Measurements from ENCODE around the gene MYO18A.

The MYO18A gene

GRCh38 chr17:29073045-29073444, 107.2 kb downstream of the MYO18A start:
- Histone ChIP-seq H3K27ac (ENCODE audit: low read length) (no peak overlapping the region), H3K4me1 (ENCODE audit: control insufficient read depth, insufficient read depth, low read length) (peaks cover 10% of the 10 kb centered on the region), H3K27me3 (ENCODE audit: control insufficient read depth, insufficient read depth, low read length) (no peaks in the 10 kb centered on the region), H3K36me3 (ENCODE audit: control insufficient read depth, insufficient read depth, low read length) (0 out of 2 replicates have a peak, but pooled peaks cover 3% of the 10 kb centered on the region), H3K4me3 (ENCODE audit: low read length) (no peak overlapping the region), H3K9me3 (ENCODE audit: control insufficient read depth, insufficient read depth, low read length) (no peaks in the 10 kb centered on the region)
- no CpG with 5 or more reads among the region's 2 CpGs for WGBS (ENCODE audit: insufficient coverage, insufficient read length)
- DNase-seq (ENCODE audit: low read depth, low spot score): no peak

- Histone ChIP-seq H3K36me3 (ENCODE audit: control insufficient read depth, insufficient read depth, low read length) (0 out of 2 replicates have a peak, but pooled peaks cover 3% of the 10 kb centered on the region), H3K9me3 (ENCODE audit: control insufficient read depth, insufficient read depth, low read length) (no peaks in the 10 kb centered on the region), H3K4me3 (ENCODE audit: low read length) (no peak overlapping the region), H3K4me1 (ENCODE audit: control insufficient read depth, insufficient read depth, low read length) (peaks cover 6% of the 10 kb centered on the region; the same call in 1 of the 2 replicates), H3K27me3 (ENCODE audit: control insufficient read depth, insufficient read depth, low read length) (no peaks in the 10 kb centered on the region), H3K27ac (ENCODE audit: low read length) (no peak overlapping the region)
- no peak for DNase-seq (ENCODE audit: low read depth, low spot score)
- WGBS (ENCODE audit: insufficient coverage, insufficient read length): no CpG with 5 or more reads among the region's 1 CpG
These were observed 108.9 kb downstream of the MYO18A start for GRCh38 chr17:29071303-29071702.

GRCh38 chr17:29070781-29071180, 109.4 kb downstream of the MYO18A start:
- Histone ChIP-seq H3K4me1 (ENCODE audit: control insufficient read depth, insufficient read depth, low read length) (peaks cover 6% of the 10 kb centered on the region; the same call in 1 of the 2 replicates), H3K27ac (ENCODE audit: low read length) (no peak overlapping the region), H3K4me3 (ENCODE audit: low read length) (no peak overlapping the region), H3K36me3 (ENCODE audit: control insufficient read depth, insufficient read depth, low read length) (0 out of 2 replicates have a peak, but pooled peaks cover 3% of the 10 kb centered on the region), H3K27me3 (ENCODE audit: control insufficient read depth, insufficient read depth, low read length) (no peaks in the 10 kb centered on the region), H3K9me3 (ENCODE audit: control insufficient read depth, insufficient read depth, low read length) (no peaks in the 10 kb centered on the region)
- DNase-seq (ENCODE audit: low read depth, low spot score): no peak
- WGBS (ENCODE audit: insufficient coverage, insufficient read length): no CpG with 5 or more reads among the region's 9 CpGs

- no peak for DNase-seq (ENCODE audit: low read depth, low spot score)
- no peaks in the 10 kb centered on the region for H3K27me3 ChIP-seq (ENCODE audit: control insufficient read depth, insufficient read depth, low read length)
- no peak overlapping the region for H3K4me3 ChIP-seq (ENCODE audit: low read length)
- H3K4me1 ChIP-seq (ENCODE audit: control insufficient read depth, insufficient read depth, low read length): peaks cover 6% of the 10 kb centered on the region; the same call in 1 of the 2 replicates
- no peaks in the 10 kb centered on the region for H3K9me3 ChIP-seq (ENCODE audit: control insufficient read depth, insufficient read depth, low read length)
- no CpG with 5 or more reads among the region's 10 CpGs for WGBS (ENCODE audit: insufficient coverage, insufficient read length)
- 0 out of 2 replicates have a peak, but pooled peaks cover 3% of the 10 kb centered on the region for H3K36me3 ChIP-seq (ENCODE audit: control insufficient read depth, insufficient read depth, low read length)
- no peak overlapping the region for H3K27ac ChIP-seq (ENCODE audit: low read length)
These were observed 109.9 kb downstream of the MYO18A start for GRCh38 chr17:29070308-29070707.

GRCh38 chr17:29069526-29070041, 110.6 kb downstream of the MYO18A start:
- 0 out of 2 replicates have a peak, but pooled peaks cover 1% of the 10 kb centered on the region for H3K36me3 ChIP-seq (ENCODE audit: control insufficient read depth, insufficient read depth, low read length)
- no peak overlapping the region for H3K27ac ChIP-seq (ENCODE audit: low read length)
- no peaks in the 10 kb centered on the region for H3K9me3 ChIP-seq (ENCODE audit: control insufficient read depth, insufficient read depth, low read length)
- peak; percentile 37 for DNase-seq (ENCODE audit: low read depth, low spot score)
- no peaks in the 10 kb centered on the region for H3K27me3 ChIP-seq (ENCODE audit: control insufficient read depth, insufficient read depth, low read length)
- peaks cover 6% of the 10 kb centered on the region; the same call in 1 of the 2 replicates for H3K4me1 ChIP-seq (ENCODE audit: control insufficient read depth, insufficient read depth, low read length)
- no CpG with 5 or more reads among the region's 19 CpGs for WGBS (ENCODE audit: insufficient coverage, insufficient read length)
- no peak overlapping the region for H3K4me3 ChIP-seq (ENCODE audit: low read length)

GRCh38 chr17:29068818-29069217, 111.4 kb downstream of the MYO18A start:
- DNase-seq (ENCODE audit: low read depth, low spot score): no peak
- Histone ChIP-seq H3K4me3 (ENCODE audit: low read length) (no peak overlapping the region), H3K27ac (ENCODE audit: low read length) (no peak overlapping the region), H3K36me3 (ENCODE audit: control insufficient read depth, insufficient read depth, low read length) (no peaks in the 10 kb centered on the region), H3K9me3 (ENCODE audit: control insufficient read depth, insufficient read depth, low read length) (no peaks in the 10 kb centered on the region), H3K4me1 (ENCODE audit: control insufficient read depth, insufficient read depth, low read length) (peaks cover 4% of the 10 kb centered on the region; the same call in 1 of the 2 replicates), H3K27me3 (ENCODE audit: control insufficient read depth, insufficient read depth, low read length) (no peaks in the 10 kb centered on the region)
- no CpG with 5 or more reads among the region's 10 CpGs for WGBS (ENCODE audit: insufficient coverage, insufficient read length)

GRCh38 chr17:29066606-29067005, 113.6 kb downstream of the MYO18A start:
- no CpG with 5 or more reads among the region's 7 CpGs for WGBS (ENCODE audit: insufficient coverage, insufficient read length)
- H3K4me1 ChIP-seq (ENCODE audit: control insufficient read depth, insufficient read depth, low read length): peaks cover 3% of the 10 kb centered on the region; the same call in 1 of the 2 replicates

GRCh38 chr17:29066047-29066446, 114.2 kb downstream of the MYO18A start:
- DNase-seq (ENCODE audit: low read depth, low spot score): no peak
- no peak overlapping the region for H3K4me3 ChIP-seq (ENCODE audit: low read length)
- H3K27ac ChIP-seq (ENCODE audit: low read length): no peak overlapping the region
- H3K36me3 ChIP-seq (ENCODE audit: control insufficient read depth, insufficient read depth, low read length): no peaks in the 10 kb centered on the region
- no peaks in the 10 kb centered on the region for H3K27me3 ChIP-seq (ENCODE audit: control insufficient read depth, insufficient read depth, low read length)
- H3K9me3 ChIP-seq (ENCODE audit: control insufficient read depth, insufficient read depth, low read length): no peaks in the 10 kb centered on the region
- H3K4me1 ChIP-seq (ENCODE audit: control insufficient read depth, insufficient read depth, low read length): peaks cover 3% of the 10 kb centered on the region; the same call in 1 of the 2 replicates
- WGBS (ENCODE audit: insufficient coverage, insufficient read length): no CpG with 5 or more reads among the region's 7 CpGs

More at GRCh38 chr17:29066606-29067005, 113.6 kb downstream of the MYO18A start:
- no peaks in the 10 kb centered on the region for H3K27me3 ChIP-seq (ENCODE audit: control insufficient read depth, insufficient read depth, low read length)
- no peaks in the 10 kb centered on the region for H3K9me3 ChIP-seq (ENCODE audit: control insufficient read depth, insufficient read depth, low read length)
- H3K4me3 ChIP-seq (ENCODE audit: low read length): no peak overlapping the region
- no peak overlapping the region for H3K27ac ChIP-seq (ENCODE audit: low read length)
- no peaks in the 10 kb centered on the region for H3K36me3 ChIP-seq (ENCODE audit: control insufficient read depth, insufficient read depth, low read length)
- DNase-seq (ENCODE audit: low read depth, low spot score): no peak

- no CpG with 5 or more reads among the region's 7 CpGs for WGBS (ENCODE audit: insufficient coverage, insufficient read length)
- peaks cover 8% of the 10 kb centered on the region for H3K4me1 ChIP-seq (ENCODE audit: control insufficient read depth, insufficient read depth, low read length)
- no peaks in the 10 kb centered on the region for H3K9me3 ChIP-seq (ENCODE audit: control insufficient read depth, insufficient read depth, low read length)
- no peak overlapping the region for H3K4me3 ChIP-seq (ENCODE audit: low read length)
- H3K27ac ChIP-seq (ENCODE audit: low read length): no peak overlapping the region
- no peak for DNase-seq (ENCODE audit: low read depth, low spot score)
- no peaks in the 10 kb centered on the region for H3K36me3 ChIP-seq (ENCODE audit: control insufficient read depth, insufficient read depth, low read length)
- no peaks in the 10 kb centered on the region for H3K27me3 ChIP-seq (ENCODE audit: control insufficient read depth, insufficient read depth, low read length)
These were observed 116.2 kb downstream of the MYO18A start for GRCh38 chr17:29063992-29064391.

GRCh38 chr17:29062215-29062614, 118.0 kb downstream of the MYO18A start:
- WGBS (ENCODE audit: insufficient coverage, insufficient read length): no CpG with 5 or more reads among the region's 9 CpGs
- Histone ChIP-seq H3K9me3 (ENCODE audit: control insufficient read depth, insufficient read depth, low read length) (no peaks in the 10 kb centered on the region), H3K4me1 (ENCODE audit: control insufficient read depth, insufficient read depth, low read length) (peaks cover 8% of the 10 kb centered on the region), H3K4me3 (ENCODE audit: low read length) (no peak overlapping the region), H3K27ac (ENCODE audit: low read length) (no peak overlapping the region), H3K27me3 (ENCODE audit: control insufficient read depth, insufficient read depth, low read length) (no peaks in the 10 kb centered on the region), H3K36me3 (ENCODE audit: control insufficient read depth, insufficient read depth, low read length) (no peaks in the 10 kb centered on the region)
- no peak for DNase-seq (ENCODE audit: low read depth, low spot score)

- no peak overlapping the region for H3K27ac ChIP-seq (ENCODE audit: low read length)
- no peak for DNase-seq (ENCODE audit: low read depth, low spot score)
- WGBS (ENCODE audit: insufficient coverage, insufficient read length): no CpG with 5 or more reads among the region's 8 CpGs
- no peak overlapping the region for H3K4me3 ChIP-seq (ENCODE audit: low read length)
- no peaks in the 10 kb centered on the region for H3K27me3 ChIP-seq (ENCODE audit: control insufficient read depth, insufficient read depth, low read length)
- peaks cover 7% of the 10 kb centered on the region for H3K4me1 ChIP-seq (ENCODE audit: control insufficient read depth, insufficient read depth, low read length)
- no peaks in the 10 kb centered on the region for H3K36me3 ChIP-seq (ENCODE audit: control insufficient read depth, insufficient read depth, low read length)
- H3K9me3 ChIP-seq (ENCODE audit: control insufficient read depth, insufficient read depth, low read length): no peaks in the 10 kb centered on the region
These were observed 119.2 kb downstream of the MYO18A start for GRCh38 chr17:29061036-29061435.
